H1 (cell line): ENCODE results near the gene FRMD5. TPM values are rescaled to one million over a fixed set of nuclear protein-coding genes. Genes with fewer than 3 reads are reported as not detected.

Experiments
- CTCF ChIA-PET: fragments of 300-600 bp; sonication (Branson Sonifier 250); formaldehyde crosslinking; loops from one replicate; lab custom pipeline; 2021; ENCODE audit not compliant: partially characterized antibody; lab: Charles Lee
- POLR2A ChIA-PET: fragments of 300-600 bp; sonication (Branson Sonifier 250); formaldehyde crosslinking; loops from one replicate; lab custom pipeline; 2021; ENCODE audit warnings: inconsistent platforms; ENCODE audit not compliant: partially characterized antibody; lab: Charles Lee
- DNase-seq, 2 experiments: peaks; one replicate each; pipeline versions ENCODE4 v3.0.0 to v3.0.0-alpha.2; 2010 to 2022; ENCODE audit warnings: low spot score in 2 of 2, low read depth in 1 of 2, mixed read lengths in 1 of 2
- FAIRE-seq: peaks from 2 replicates; lab custom pipeline; 2011; peaks lifted over from hg19 to GRCh38; lab: Jason Lieb, UNC
- H2AFZ ChIP-seq: 2 replicates; pipeline ENCODE4 v1.8.1; 2012; ENCODE audit warnings: low read length, inconsistent platforms
- H2AK5ac ChIP-seq: 2 replicates; pipeline ENCODE4 v1.6.1; 2013; ENCODE audit warnings: low read depth, low read length
- H2BK120ac ChIP-seq: replicated peaks from 2 replicates; pipeline ENCODE3; 2013; ENCODE audit warnings: low read depth, low read length, inconsistent platforms
- H2BK12ac ChIP-seq: 2 replicates; pipeline ENCODE4 v1.6.1; 2013; ENCODE audit warnings: low read depth, low read length
- H2BK15ac ChIP-seq: 2 replicates; pipeline ENCODE4 v1.6.1; 2013; ENCODE audit warnings: low read length
- H2BK20ac ChIP-seq: 2 replicates; pipeline ENCODE4 v1.6.1; 2013; ENCODE audit warnings: low read length
- H2BK5ac ChIP-seq: 2 replicates; pipeline ENCODE4 v1.6.1; 2013; ENCODE audit warnings: low read depth, low read length
- H3K14ac ChIP-seq: 2 replicates; pipeline ENCODE4 v1.6.1; 2013; ENCODE audit warnings: inconsistent platforms; ENCODE audit not compliant: insufficient read length
- H3K18ac ChIP-seq: 2 replicates; pipeline ENCODE4 v1.6.1; 2013; ENCODE audit warnings: low read length; ENCODE audit errors: extremely low read depth
- H3K23ac ChIP-seq: 2 replicates; pipeline ENCODE4 v1.6.1; 2013; ENCODE audit warnings: inconsistent platforms; ENCODE audit not compliant: insufficient read length
- H3K23me2 ChIP-seq: 2 replicates; pipeline ENCODE4 v1.6.1; 2013; ENCODE audit warnings: low read depth, low read length
- H3K27ac ChIP-seq: 2 replicates; pipeline ENCODE4 v1.6.1; 2011; ENCODE audit warnings: low read depth, low read length, inconsistent platforms
- H3K27me3 ChIP-seq, 4 experiments: replicated peaks in 1 of 4; 1 replicate in 1 of 4; 2 replicates in 3 of 4; pipeline versions ENCODE4 v1.6.1 to v1.8.1; 2011 to 2013; ENCODE audit warnings: low read length in 3 of 4, mild to moderate bottlenecking in 3 of 4, inconsistent platforms in 2 of 4, mixed read lengths in 2 of 4, moderate library complexity in 1 of 4; ENCODE audit not compliant: control insufficient read depth in 3 of 4, insufficient read depth in 3 of 4; ENCODE audit errors: extremely low read depth in 1 of 4
- H3K36me3 ChIP-seq, 4 experiments: 2 replicates each; pipeline versions ENCODE4 v1.6.1 to v1.8.1; 2011 to 2013; ENCODE audit warnings: mild to moderate bottlenecking in 4 of 4, low read length in 3 of 4, moderate library complexity in 2 of 4, control low read depth in 1 of 4, inconsistent platforms in 1 of 4; ENCODE audit not compliant: insufficient read depth in 4 of 4, control insufficient read depth in 2 of 4
- H3K4ac ChIP-seq: replicated peaks from 2 replicates; pipeline ENCODE3; 2013; ENCODE audit warnings: low read length, low read depth, mixed read lengths, inconsistent platforms; ENCODE audit not compliant: insufficient read length
- H3K4me1 ChIP-seq, 4 experiments: replicated peaks in 1 of 4; 1 replicate in 1 of 4; 2 replicates in 3 of 4; pipeline versions ENCODE4 v1.6.1 to v1.8.1; 2011 to 2013; ENCODE audit warnings: low read length in 3 of 4, inconsistent platforms in 2 of 4, mixed read lengths in 1 of 4; ENCODE audit not compliant: insufficient read depth in 4 of 4, control insufficient read depth in 3 of 4
- H3K4me2 ChIP-seq, 2 experiments: 2 replicates each; pipeline versions ENCODE4 v1.6.1 to v1.8.1; 2011 to 2013; ENCODE audit warnings: low read depth in 2 of 2, low read length in 2 of 2, control low read depth in 1 of 2, inconsistent platforms in 1 of 2, mild to moderate bottlenecking in 1 of 2; ENCODE audit not compliant: insufficient read depth in 1 of 2
- H3K4me3 ChIP-seq, 4 experiments: fragments of 200-600, 300-600 bp in 1 of 4; sonication (generic), shearing (Covaris generic), sonication (Bioruptor Twin) in 1 of 4; 2 replicates each; pipeline versions ENCODE4 v1.5.1 to v1.8.1; 2011 to 2016; ENCODE audit warnings: low read length in 4 of 4, low read depth in 3 of 4, control low read depth in 2 of 4, inconsistent platforms in 2 of 4, mild to moderate bottlenecking in 2 of 4, mixed read lengths in 1 of 4, moderate library complexity in 1 of 4; ENCODE audit not compliant: insufficient read depth in 2 of 4; ENCODE audit errors: extremely low read depth in 1 of 4
- H3K56ac ChIP-seq: replicated peaks from 2 replicates; pipeline ENCODE3; 2013; ENCODE audit warnings: low read depth, mild to moderate bottlenecking, mixed read lengths, low read length, inconsistent platforms; ENCODE audit not compliant: insufficient read length
- H3K79me1 ChIP-seq: 2 replicates; pipeline ENCODE4 v1.6.1; 2013; ENCODE audit warnings: low read depth, low read length, control low read depth
- H3K79me2 ChIP-seq, 2 experiments: 2 replicates each; pipeline versions ENCODE4 v1.6.1 to v1.8.1; 2012 to 2013; ENCODE audit warnings: low read length in 2 of 2, mild to moderate bottlenecking in 2 of 2, inconsistent platforms in 1 of 2; ENCODE audit not compliant: insufficient read depth in 2 of 2, control insufficient read depth in 1 of 2
- H3K9ac ChIP-seq, 4 experiments: replicated peaks in 1 of 4; 1 replicate in 1 of 4; 2 replicates in 3 of 4; pipeline versions ENCODE4 v1.6.1 to v1.8.1; 2011 to 2013; ENCODE audit warnings: low read depth in 3 of 4, low read length in 3 of 4, control low read depth in 2 of 4, mild to moderate bottlenecking in 2 of 4, moderate library complexity in 2 of 4, inconsistent platforms in 1 of 4; ENCODE audit errors: extremely low read depth in 1 of 4
- H3K9me3 ChIP-seq, 2 experiments: 2 replicates each; pipeline versions ENCODE4 v1.6.1 to v1.8.1; 2012 to 2013; ENCODE audit warnings: mild to moderate bottlenecking in 2 of 2, moderate library complexity in 2 of 2, control low read depth in 1 of 2, inconsistent platforms in 1 of 2, low read depth in 1 of 2, low read length in 1 of 2, mixed read lengths in 1 of 2; ENCODE audit not compliant: insufficient read depth in 2 of 2
- H4K20me1 ChIP-seq, 2 experiments: replicated peaks in 1 of 2; 2 replicates each; pipeline versions ENCODE3 to v1.8.1; 2011 to 2013; ENCODE audit warnings: inconsistent platforms in 2 of 2, low read length in 2 of 2, mild to moderate bottlenecking in 1 of 2; ENCODE audit not compliant: insufficient read depth in 2 of 2, control insufficient read depth in 1 of 2
- H4K5ac ChIP-seq: 2 replicates; pipeline ENCODE4 v1.6.1; 2013; ENCODE audit warnings: low read length, low read depth, mixed read lengths, inconsistent platforms; ENCODE audit not compliant: insufficient read length
- H4K8ac ChIP-seq: 2 replicates; pipeline ENCODE4 v1.8.0; 2013; ENCODE audit warnings: mild to moderate bottlenecking, moderate library complexity, low read length, inconsistent platforms; ENCODE audit not compliant: insufficient read depth; ENCODE audit errors: extremely low read depth
- H4K91ac ChIP-seq: replicated peaks from 2 replicates; pipeline ENCODE3; 2013; ENCODE audit warnings: low read length, mixed read lengths, inconsistent platforms; ENCODE audit not compliant: insufficient read length
- TAF7 ChIP-seq: optimal IDR thresholded peaks from 2 replicates; pipeline ENCODE3; 2011; ENCODE audit warnings: low read depth, mild to moderate bottlenecking, inconsistent platforms, low read length, moderate library complexity, borderline replicate concordance
- TBP ChIP-seq: IDR thresholded peaks from 2 replicates; pipeline ENCODE4 v1.6.1; 2011; ENCODE audit warnings: low read depth, low read length, improper control_type of control experiment
- WGBS, 2 experiments: shearing (Covaris generic) in 1 of 2; methylation state at CpG; one replicate each; pipeline versions ENCODE4 v1.1.6 to v1.1.7; 2013 to 2015; ENCODE audit warnings: low lambda C conversion rate in 2 of 2, mixed read lengths in 2 of 2, inconsistent platforms in 1 of 2, low coverage in 1 of 2, missing lambda C conversion rate in 1 of 2; ENCODE audit not compliant: insufficient replicate concordance in 2 of 2, insufficient coverage in 1 of 2, insufficient read length in 1 of 2; ENCODE audit errors: extremely low coverage in 1 of 2, missing lambda C conversion rate in 1 of 2; 5-methylcytosine and 5-hydroxymethylcytosine counted together
- polyA plus RNA-seq, 7 experiments: library from polyadenylated mRNA; depleted of rRNA in 3 of 7; stranded (reverse) in 5 of 7; unstranded in 2 of 7; fragments of >200 nt in 5 of 7; fragments of 200-250 nt in 2 of 7; gene quantifications; 1 replicate in 5 of 7; 2 replicates in 1 of 7; 4 replicates in 1 of 7; pipeline versions ENCODE4 v1.2.1 to v1.2.3, GENCODE V29; 2011 to 2013; ENCODE audit warnings: missing spikeins in 2 of 7, mixed read lengths in 2 of 7
- total RNA-seq: library from RNA; stranded (reverse); fragmentation: NEBNext Ultra II Directional; extraction: Animal tissue kit (Norgen Biotek cat#: 25700); gene quantifications from 2 replicates; pipeline ENCODE4 v1.2.1, GENCODE V29; 2021

FRMD5 gene
- total and polyA plus RNA-seq, 2 of the 8 experiments (the other 6 are each of a cell fraction or from before 2014, with no cell fraction given) = 10.1 to 12.6 TPM

DNA sequence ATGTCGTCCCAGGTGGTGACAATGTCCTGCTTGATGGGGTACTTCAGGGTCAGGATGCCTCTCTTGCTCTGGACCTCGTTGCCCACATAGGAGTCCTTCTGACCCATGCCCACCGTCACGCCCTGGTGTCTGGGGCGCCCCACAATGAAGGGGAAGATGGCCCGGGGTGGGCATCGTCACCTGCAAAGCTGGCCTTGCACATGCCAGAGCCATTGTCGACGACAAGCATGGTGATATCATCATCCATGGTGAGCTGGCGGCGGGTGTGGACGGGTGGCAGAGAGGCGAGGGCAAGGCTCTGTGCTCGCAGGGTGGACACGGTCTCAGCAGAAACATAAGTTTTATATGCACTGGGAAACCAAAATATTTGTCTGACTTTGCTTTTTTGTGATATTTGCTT is 205.1 kb downstream of the FRMD5 start:
- Histone ChIP-seq H3K36me3 (no peaks in the 10 kb centered on the region), H3K4me1 (no peaks in the 10 kb centered on the region), H3K14ac (no peak overlapping the region), H3K4me2 (no peak overlapping the region), H2BK20ac (no peak overlapping the region), H2BK12ac (no peak overlapping the region), H3K79me1 (no peaks in the 10 kb centered on the region), H3K9ac (no peak overlapping the region), H4K91ac (no peak overlapping the region), H3K9me3 (no peaks in the 10 kb centered on the region; a peak in 1 of 4 replicates), H2BK5ac (no peak overlapping the region), H3K23ac (no peak overlapping the region), H2BK120ac (no peak overlapping the region), H2BK15ac (no peak overlapping the region), H3K56ac (no peak overlapping the region), H3K4me3 (no peak overlapping the region), H3K27me3 (no peaks in the 10 kb centered on the region), H4K5ac (no peak overlapping the region), H3K4ac (no peak overlapping the region), H4K8ac (no peak overlapping the region), H2AFZ (no peak overlapping the region), H3K27ac (no peak overlapping the region), H3K18ac (no peak overlapping the region), H3K23me2 (no peaks in the 10 kb centered on the region), H3K79me2 (no peaks in the 10 kb centered on the region), H2AK5ac (no peak overlapping the region), H4K20me1 (peaks cover 0 to 3% of the 10 kb centered on the region in 2 experiments)
- CTCF ChIA-PET = no interaction called here
- no peak for TF ChIP-seq TBP
- TF ChIP-seq TAF7 = no peak
- POLR2A ChIA-PET = interaction anchor here (1.3 kb wide), 1 partner anchor 62 kb away, joined by 4 read pairs; no protein-coding TSS in a partner anchor
- no peak for FAIRE-seq
- no peak for DNase-seq
- WGBS, 2 experiments = 89% methylated on average over 15 of the region's 15 CpGs; no CpG with 5 or more reads in 1 of the 2 experiments
